ENCODE measurements around the gene PDE8B. TPM values are rescaled to one million over a fixed set of nuclear protein-coding genes. Genes with fewer than 3 reads are reported as not detected.

Gene PDE8B
- total RNA-seq, 1 donor from 2014 or later = 0.33 TPM

GRCh38 chr5:77251921-77252320 is 41.4 kb downstream of the PDE8B start:
- no peak for DNase-seq (ENCODE audit: low read depth)
- peaks cover 4% of the 10 kb centered on the region for H3K27me3 ChIP-seq (ENCODE audit: control insufficient read depth, insufficient read depth, low read length)
- H3K4me3 ChIP-seq (ENCODE audit: low read depth, low read length) = no peak overlapping the region
- no peak for TF ChIP-seq CTCF (IDR thresholded peaks at IDR 0.05; ENCODE audit: insufficient read depth, low read length, poor library complexity, severe bottlenecking)
- H3K36me3 ChIP-seq (ENCODE audit: control insufficient read depth, insufficient read depth, low read length) = no peaks in the 10 kb centered on the region

- no peak for DNase-seq (ENCODE audit: low read depth)
- peaks cover 4% of the 10 kb centered on the region for H3K27me3 ChIP-seq (ENCODE audit: control insufficient read depth, insufficient read depth, low read length)
- no peak for TF ChIP-seq CTCF (IDR thresholded peaks at IDR 0.05; ENCODE audit: insufficient read depth, low read length, poor library complexity, severe bottlenecking)
- no peak overlapping the region for H3K4me3 ChIP-seq (ENCODE audit: low read depth, low read length)
- H3K36me3 ChIP-seq (ENCODE audit: control insufficient read depth, insufficient read depth, low read length) = no peaks in the 10 kb centered on the region
These were observed 45.1 kb downstream of the PDE8B start for GRCh38 chr5:77255617-77256016.

GRCh38 chr5:77256406-77256805 is 45.9 kb downstream of the PDE8B start:
- no peak for DNase-seq (ENCODE audit: low read depth)
- H3K36me3 ChIP-seq (ENCODE audit: control insufficient read depth, insufficient read depth, low read length) = no peaks in the 10 kb centered on the region
- no peak for TF ChIP-seq CTCF (IDR thresholded peaks at IDR 0.05; ENCODE audit: insufficient read depth, low read length, poor library complexity, severe bottlenecking)
- no peak overlapping the region for H3K4me3 ChIP-seq (ENCODE audit: low read depth, low read length)
- H3K27me3 ChIP-seq (ENCODE audit: control insufficient read depth, insufficient read depth, low read length) = peaks cover 4% of the 10 kb centered on the region

GRCh38 chr5:77258652-77259051 is 48.2 kb downstream of the PDE8B start:
- no peak for TF ChIP-seq CTCF (IDR thresholded peaks at IDR 0.05; ENCODE audit: insufficient read depth, low read length, poor library complexity, severe bottlenecking)
- peaks cover 2% of the 10 kb centered on the region for H3K27me3 ChIP-seq (ENCODE audit: control insufficient read depth, insufficient read depth, low read length)
- no peak overlapping the region for H3K4me3 ChIP-seq (ENCODE audit: low read depth, low read length)
- no peak for DNase-seq (ENCODE audit: low read depth)
- H3K36me3 ChIP-seq (ENCODE audit: control insufficient read depth, insufficient read depth, low read length) = no peaks in the 10 kb centered on the region

GRCh38 chr5:77259476-77259875 is 49.0 kb downstream of the PDE8B start:
- Histone ChIP-seq H3K27me3 (ENCODE audit: control insufficient read depth, insufficient read depth, low read length) (peaks cover 2% of the 10 kb centered on the region), H3K36me3 (ENCODE audit: control insufficient read depth, insufficient read depth, low read length) (no peaks in the 10 kb centered on the region), H3K4me3 (ENCODE audit: low read depth, low read length) (no peak overlapping the region)
- no peak for DNase-seq (ENCODE audit: low read depth)
- TF ChIP-seq CTCF (IDR thresholded peaks at IDR 0.05; ENCODE audit: insufficient read depth, low read length, poor library complexity, severe bottlenecking) = no peak

- Histone ChIP-seq H3K4me3 (ENCODE audit: low read depth, low read length) (no peak overlapping the region), H3K36me3 (ENCODE audit: control insufficient read depth, insufficient read depth, low read length) (no peaks in the 10 kb centered on the region), H3K27me3 (ENCODE audit: control insufficient read depth, insufficient read depth, low read length) (no peaks in the 10 kb centered on the region)
- no peak for TF ChIP-seq CTCF (IDR thresholded peaks at IDR 0.05; ENCODE audit: insufficient read depth, low read length, poor library complexity, severe bottlenecking)
- no peak for DNase-seq (ENCODE audit: low read depth)
These were observed 52.2 kb downstream of the PDE8B start for GRCh38 chr5:77262697-77263096.

Measured in kidney epithelial cell (primary cell).